HFFc6 (cell line): ENCODE data around the gene C17orf58. TPM values are rescaled to one million over a fixed set of nuclear protein-coding genes. Genes with fewer than 3 reads are reported as not detected.
"Not testable (repeated sequence)": the region's sequence is repeated elsewhere in the genome, so short reads cannot be mapped to it uniquely, and the experiment has no call there.

Experiments
- DNase-seq: peaks from one replicate; pipeline ENCODE4 v3.0.0-alpha.2; 2018
- H3K27ac Mint-ChIP-seq: 2 replicates; pipeline ENCODE4 v1.8.0; 2020; ENCODE audit warnings: mild to moderate bottlenecking, mixed read lengths
- H3K27me3 Mint-ChIP-seq: 2 replicates; pipeline ENCODE4 v1.8.0; 2021; ENCODE audit warnings: mild to moderate bottlenecking, moderate library complexity, mixed read lengths; ENCODE audit not compliant: insufficient read depth
- H3K36me3 Mint-ChIP-seq: 2 replicates; pipeline ENCODE4 v1.8.0; 2021; ENCODE audit warnings: low read depth, mixed read lengths
- H3K4me1 Mint-ChIP-seq: 2 replicates; pipeline ENCODE4 v1.8.0; 2020; ENCODE audit warnings: low read depth, mixed read lengths
- H3K4me3 Mint-ChIP-seq: 2 replicates; pipeline ENCODE4 v1.8.0; 2020; ENCODE audit warnings: mild to moderate bottlenecking, moderate library complexity, mixed read lengths
- H3K9me3 Mint-ChIP-seq: 2 replicates; pipeline ENCODE4 v1.8.0; 2020; ENCODE audit warnings: mild to moderate bottlenecking, mixed read lengths
- CTCF ChIP-seq: fragments of 200-600 bp; sonication (generic); IDR thresholded peaks from 2 replicates; pipeline ENCODE4 v1.5.0; 2021; ENCODE audit warnings: antibody characterized with exemption, mild to moderate bottlenecking
- long read RNA-seq: library from polyadenylated mRNA; unstranded; transcript quantifications from one replicate; pipeline ENCODE4 v2.0.0, GENCODE V29; 2019
- total RNA-seq, 6 experiments: library from RNA; stranded (reverse); fragmentation: NEBNext Ultra II Directional; extraction: Animal tissue kit (Norgen Biotek cat#: 25700); gene quantifications; 2 replicates in 1 of 6; 3 replicates in 5 of 6; pipeline ENCODE4 v1.2.3, GENCODE V29; 2021

C17orf58 gene
- 1 to 10 TPM; 5.4 to 6.6 (median 6.1) TPM for total RNA-seq
- long read RNA-seq, transcript C17orf58-202 (3 exons, 1,082 nt) = major isoform, 6 of 14 reads
- long read RNA-seq, partial matches to known transcripts = 4 of 14 reads
- long read RNA-seq, other reads (novel, unspliced or antisense) = 3 of 14 reads

GRCh38 chr17:67996301-67997171 lies at the start of gene C17orf58:
C17orf58 (minus strand) TSS chr17:67996469; CDS start chr17:67996198, 271 bp downstream.
- not testable (repeated sequence) for H3K9me3 Mint-ChIP-seq, DNase-seq, H3K36me3 Mint-ChIP-seq, H3K27me3 Mint-ChIP-seq
- Mint-ChIP-seq H3K4me1 (peaks cover 33% of the 10 kb centered on the region), H3K4me3 (peak within 1 kb of the TSS; percentile 87), H3K27ac (peak within 1 kb of the TSS; percentile 75)

- no peaks in the 10 kb centered on the region for H3K9me3 Mint-ChIP-seq
- H3K4me3 Mint-ChIP-seq = peak overlapping the region; percentile 94
- H3K27me3 Mint-ChIP-seq = peaks cover 5% of the 10 kb centered on the region
- H3K4me1 Mint-ChIP-seq = peaks cover 50% of the 10 kb centered on the region
- TF ChIP-seq CTCF = no peak
- peaks cover 44% of the 10 kb centered on the region for H3K36me3 Mint-ChIP-seq
- no peak for DNase-seq
- peak overlapping the region; percentile 90 for H3K27ac Mint-ChIP-seq
These were observed 40.3 kb upstream of the C17orf58 start for GRCh38 chr17:68036304-68037147.

GRCh38 chr17:68035523-68036303 lies 39.4 kb upstream of the C17orf58 start, which contains the start of gene KPNA2:
KPNA2 (plus strand) TSS chr17:68035735; CDS start chr17:68037133, 1,398 bp downstream.
- Mint-ChIP-seq H3K4me1 (peaks cover 45% of the 10 kb centered on the region), H3K36me3 (peaks cover 38% of the 10 kb centered on the region), H3K27me3 (peaks cover 5% of the 10 kb centered on the region), H3K9me3 (no peaks in the 10 kb centered on the region), H3K27ac (peak within 1 kb of the TSS; percentile 90), H3K4me3 (peak within 1 kb of the TSS; percentile 94)
- TF ChIP-seq CTCF = no peak
- peak; percentile 97 for DNase-seq

GRCh38 chr17:68035131-68035522 lies 38.9 kb upstream of the C17orf58 start:
- H3K27ac Mint-ChIP-seq = peak overlapping the region; percentile 90
- H3K4me3 Mint-ChIP-seq = peak overlapping the region; percentile 94
- H3K9me3 Mint-ChIP-seq = no peaks in the 10 kb centered on the region
- H3K27me3 Mint-ChIP-seq = peaks cover 5% of the 10 kb centered on the region
- peaks cover 40% of the 10 kb centered on the region for H3K4me1 Mint-ChIP-seq
- peaks cover 32% of the 10 kb centered on the region for H3K36me3 Mint-ChIP-seq
- DNase-seq = no peak
- no peak for TF ChIP-seq CTCF

- H3K9me3 Mint-ChIP-seq = no peaks in the 10 kb centered on the region
- peaks cover 5% of the 10 kb centered on the region for H3K27me3 Mint-ChIP-seq
- H3K4me1 Mint-ChIP-seq = peaks cover 38% of the 10 kb centered on the region
- TF ChIP-seq CTCF = no peak
- peaks cover 29% of the 10 kb centered on the region for H3K36me3 Mint-ChIP-seq
- 0 out of 2 replicates have a peak overlapping the region, but pooled peaks have one; percentile 15 for H3K4me3 Mint-ChIP-seq
- H3K27ac Mint-ChIP-seq = no peak overlapping the region
- DNase-seq = no peak
These were observed 38.1 kb upstream of the C17orf58 start for GRCh38 chr17:68034452-68034776.
